ENCODE measurements around the gene TNMD.

GRCh38 chrX:100643212-100643611 is 58.5 kb downstream of the TNMD start:
- TF ChIP-seq RAD21 (IDR thresholded peaks at IDR 0.05; ENCODE audit: low read depth) (no peak), REST (IDR thresholded peaks at IDR 0.05; ENCODE audit: low read depth) (no peak), CTCF (IDR thresholded peaks at IDR 0.05 in 2 of 3, conservative IDR thresholded peaks at IDR 0.05 in 1 of 3; ENCODE audit: borderline replicate concordance in 1 of 3, insufficient read depth in 1 of 3, low read depth in 2 of 3, low read length in 2 of 3) (no peak), SP1 (IDR thresholded peaks at IDR 0.05; ENCODE audit: low read depth) (no peak), SIN3A (IDR thresholded peaks at IDR 0.05; ENCODE audit: low read depth) (no peak), POLR2A (IDR thresholded peaks at IDR 0.05; ENCODE audit: borderline replicate concordance, extremely low read depth, insufficient read depth, insufficient read length) (no peak)
